HEK293T (cell line): ENCODE measurements around the gene NOXO1.

ENCODE experiments used
- FOXA1 ChIP-seq: fragments of 450-650 bp; IDR thresholded peaks from 2 replicates; pipeline ENCODE4 v1.6.1; 2016; ENCODE audit warnings: mild to moderate bottlenecking
- FOXM1 ChIP-seq: fragments of 450-650 bp; IDR thresholded peaks from 2 replicates; pipeline ENCODE4 v1.6.1; 2017; ENCODE audit warnings: mild to moderate bottlenecking, borderline replicate concordance

GRCh38 chr16:1991135-1991551, 9.9 kb upstream of the NOXO1 start:
- TF ChIP-seq FOXM1 (no peak), FOXA1 (no peak)
